CD4-positive, alpha-beta T cell treated with Interferon alpha-2 for 1 hour (primary cell): ENCODE results near the gene SLC13A5.
A peak's percentile ranks its signal among the peaks of the same experiment; 100 is the strongest.
"Not testable (repeated sequence)": the region's sequence is repeated elsewhere in the genome, so short reads cannot be mapped to it uniquely, and the experiment has no call there.

Experiments used
- DNase-seq, 2 donors: peaks; one replicate each; pipeline ENCODE4 v3.0.0-alpha.2; 2020 to 2022

The SLC13A5 gene

DNA sequence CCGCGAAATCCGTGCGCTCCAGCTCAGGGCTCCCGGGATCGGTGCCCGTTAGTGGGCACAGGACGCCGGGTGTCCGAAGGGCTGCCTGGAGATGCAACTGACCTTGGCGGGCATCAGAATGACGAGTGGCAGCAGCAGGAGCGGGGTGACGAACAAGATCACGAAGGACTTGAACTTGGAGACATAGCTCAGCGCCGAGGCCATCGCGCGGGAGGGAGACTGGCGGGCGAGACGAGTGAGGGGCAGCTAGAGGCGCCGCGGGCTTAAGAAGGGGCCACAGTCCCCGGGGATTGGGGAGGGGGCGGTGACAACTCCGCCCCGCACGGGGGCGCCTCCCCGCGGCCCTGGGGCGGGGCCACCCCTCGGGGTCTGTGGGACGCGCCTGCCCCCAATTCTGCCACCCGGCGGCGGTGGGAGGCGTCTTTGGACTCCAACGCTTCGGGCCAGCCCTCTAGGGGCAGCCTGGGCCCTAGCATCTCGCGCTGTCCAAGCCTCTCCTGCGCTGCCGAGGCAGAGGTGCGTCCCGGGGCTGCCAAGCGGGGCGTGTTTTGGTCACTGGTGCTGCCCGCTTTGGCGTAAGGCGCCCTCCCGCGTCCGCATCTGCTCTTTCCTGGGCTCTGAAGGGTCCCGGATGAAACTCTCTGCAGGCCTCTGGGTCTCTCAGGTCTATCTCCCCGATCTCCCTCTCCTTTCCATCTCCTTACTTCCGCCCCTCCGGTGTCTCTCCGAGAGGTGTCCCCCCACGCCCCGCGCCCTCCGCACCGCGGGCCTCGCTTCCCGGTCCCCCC is at the start of gene SLC13A5:
Gene SLC13A5, minus strand, starts transcription at position 240 of the 788 bp plus-strand sequence. Its CDS starts 36 bp downstream, at position 204.
- DNase-seq = peak in 1 of 2 donors; percentile 3

GRCh38 chr17:6761779-6762178 is 48.6 kb upstream of the SLC13A5 start:
- DNase-seq = no peak

- DNase-seq = no peak
Measured at GRCh38 chr17:6757747-6758146, 44.6 kb upstream of the SLC13A5 start.

GRCh38 chr17:6756425-6757031 is 43.4 kb upstream of the SLC13A5 start:
- peak; percentile 49 to 61 for DNase-seq

GRCh38 chr17:6755731-6756184 is 42.6 kb upstream of the SLC13A5 start, which contains the start of gene XAF1:
XAF1 (plus strand) TSS chr17:6756046; CDS start chr17:6756079, 33 bp downstream.
- DNase-seq = peak; percentile 89 to 93

DNA sequence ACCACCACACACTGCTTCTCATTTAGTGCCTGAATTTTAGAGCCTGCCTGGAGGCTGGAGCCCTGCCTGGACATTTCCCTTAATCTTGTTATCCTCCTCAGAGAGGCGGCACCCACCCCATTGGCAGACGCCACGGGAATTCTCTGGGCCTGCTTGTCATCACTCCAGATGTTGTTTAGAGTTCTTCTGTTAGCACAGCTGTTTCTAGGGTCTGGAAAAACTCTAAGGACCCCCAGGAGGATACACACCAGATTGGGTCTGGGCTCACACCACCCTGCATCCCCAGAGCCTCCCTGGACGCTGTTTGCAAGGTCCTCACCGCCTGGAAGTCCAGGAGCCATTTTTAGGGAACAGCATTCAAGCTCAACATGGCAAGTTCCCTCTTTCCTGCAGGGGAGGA is 42.1 kb upstream of the SLC13A5 start:
- no peak for DNase-seq

GRCh38 chr17:6753546-6753945 is 40.4 kb upstream of the SLC13A5 start:
- no peak for DNase-seq

GRCh38 chr17:6753006-6753445 is 39.9 kb upstream of the SLC13A5 start:
- peak; percentile 60 to 81 for DNase-seq

DNA sequence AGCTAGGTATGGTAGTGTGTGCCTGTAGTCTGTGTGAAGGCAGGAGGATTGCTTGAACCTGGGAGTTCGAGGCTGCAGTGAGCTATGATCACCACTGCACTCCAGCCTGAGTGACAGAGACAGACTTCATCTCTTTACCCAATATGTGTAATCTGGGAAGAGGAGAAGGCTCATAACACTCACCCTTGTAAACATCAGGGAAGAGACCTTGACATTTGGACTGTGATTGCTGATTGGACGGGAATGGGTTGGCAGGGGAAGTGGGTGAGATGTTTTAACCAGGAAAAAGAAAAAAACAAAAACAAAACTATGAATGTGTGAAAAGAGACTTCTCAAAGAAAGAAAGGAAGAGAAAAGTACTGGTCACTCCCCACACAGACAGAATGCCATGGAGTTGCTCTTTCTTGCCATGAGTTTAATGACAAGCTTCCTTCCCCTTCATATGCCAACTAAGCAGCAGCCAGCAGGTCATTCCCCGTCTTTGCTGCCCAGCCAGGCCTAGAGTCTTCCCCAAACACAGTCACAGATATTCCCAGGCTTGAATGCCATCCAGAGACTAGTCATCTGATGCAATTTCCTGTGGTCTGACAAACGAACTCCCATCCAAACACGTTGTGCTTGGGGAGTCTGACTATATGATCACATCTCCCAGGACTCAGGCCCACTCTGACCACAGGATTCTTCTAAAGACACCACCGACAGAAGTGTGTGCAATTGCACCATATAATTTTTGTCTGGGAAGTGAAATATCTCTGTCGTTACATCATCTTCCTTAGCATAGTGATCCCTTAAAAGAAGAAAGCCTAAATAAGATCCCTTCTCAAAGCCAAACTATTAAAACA is 39.1 kb upstream of the SLC13A5 start:
- peak; percentile 25 to 41 for DNase-seq

DNA sequence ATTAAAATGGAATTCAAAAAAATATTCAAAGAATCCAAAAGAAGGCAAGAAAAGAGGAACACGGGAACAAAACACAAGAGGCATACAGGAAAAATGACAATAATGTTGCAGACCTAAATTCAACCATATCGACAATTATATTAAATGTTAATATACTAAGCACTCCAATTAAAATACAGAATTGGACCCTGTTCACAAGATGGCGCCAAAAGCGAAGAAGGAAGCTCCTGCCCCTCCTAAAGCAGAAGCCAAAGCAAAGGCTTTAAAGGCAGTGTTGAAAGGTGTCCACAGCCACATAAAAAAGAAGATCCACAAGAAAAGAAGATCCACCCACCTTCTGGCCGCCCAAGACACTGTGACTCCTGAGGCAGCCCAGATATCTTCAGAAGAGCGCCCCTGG is 36.4 kb upstream of the SLC13A5 start:
- peak in 1 of 2 donors; percentile 41 for DNase-seq

DNA sequence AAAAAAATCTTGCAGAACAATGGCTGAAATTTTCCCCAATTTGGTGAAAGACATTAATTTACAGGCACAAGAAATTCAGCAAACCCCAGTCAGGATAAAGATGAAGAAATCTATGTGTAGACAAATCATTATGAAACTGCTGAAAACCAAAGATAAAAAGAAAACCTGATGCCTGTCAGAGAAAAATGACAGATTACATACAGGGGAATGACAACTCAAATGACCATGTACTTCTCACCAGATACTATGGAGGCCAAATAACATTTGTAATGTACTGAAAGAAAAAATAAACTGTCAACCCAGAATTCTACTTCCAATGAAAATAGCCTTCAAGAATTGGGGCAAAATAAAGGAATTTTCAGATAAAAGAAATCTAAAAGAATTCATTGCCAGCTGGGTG is 35.4 kb upstream of the SLC13A5 start:
- no peak for DNase-seq

GRCh38 chr17:6746665-6747064 is 33.5 kb upstream of the SLC13A5 start:
- not testable (repeated sequence) for DNase-seq

DNA sequence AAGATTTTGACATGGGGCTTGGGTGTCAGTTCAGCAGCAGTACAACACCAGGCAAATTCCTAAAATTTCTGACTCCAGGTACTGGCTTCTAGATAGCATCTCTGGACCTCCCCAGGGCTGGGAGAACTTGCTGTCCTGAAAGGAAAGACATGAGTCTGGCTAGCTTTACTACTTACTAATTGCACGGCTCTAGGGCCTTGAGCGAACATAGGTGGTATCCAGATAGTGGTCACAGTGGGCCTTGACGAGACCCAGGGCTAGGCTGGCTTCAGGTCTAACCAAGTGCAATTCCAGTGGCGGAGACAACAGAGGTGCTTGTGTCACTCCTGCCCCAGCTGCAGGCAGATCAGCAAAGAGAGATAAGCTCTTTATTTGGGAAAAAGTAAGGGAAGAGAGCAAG is 16.4 kb upstream of the SLC13A5 start:
- DNase-seq = no peak

DNA sequence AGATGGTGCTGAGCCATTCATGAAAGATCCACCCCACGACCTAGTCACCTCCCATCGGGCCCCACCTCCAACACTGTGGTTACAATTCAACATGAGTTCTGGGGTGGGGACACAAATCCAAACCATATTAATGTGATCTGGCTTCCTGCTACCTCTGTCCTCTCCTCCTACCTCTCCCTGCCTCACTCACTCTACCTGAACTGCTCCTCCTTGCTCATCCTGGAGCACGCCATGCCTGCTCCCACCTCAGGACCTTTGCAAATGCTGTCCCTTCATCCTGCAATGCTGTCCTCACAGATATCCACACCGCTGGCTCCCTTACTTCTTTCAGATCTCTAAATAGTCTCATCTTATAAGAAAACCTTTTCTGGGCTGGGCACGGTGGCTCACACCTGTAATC is 10.8 kb upstream of the SLC13A5 start:
- DNase-seq = no peak

DNA sequence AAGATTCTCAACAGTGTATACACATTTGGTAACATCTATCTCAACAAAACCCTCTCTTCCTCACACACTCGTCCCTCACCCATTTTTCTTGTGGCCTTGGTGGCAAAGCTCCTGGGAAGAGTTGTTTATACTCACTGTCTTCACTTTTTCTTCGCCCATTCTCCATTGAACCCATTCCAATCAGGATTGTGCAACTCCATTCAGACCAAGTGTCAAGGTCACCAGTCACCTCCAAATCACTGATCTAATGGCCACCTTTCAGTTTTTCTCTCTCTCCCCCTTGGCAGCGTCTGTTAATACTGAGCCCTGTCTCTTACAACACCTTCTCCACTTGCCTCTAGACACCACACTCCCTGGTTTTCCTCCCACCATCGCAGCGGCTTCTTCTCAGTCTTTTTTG is 8.6 kb upstream of the SLC13A5 start:
- no peak for DNase-seq

GRCh38 chr17:6716736-6717135 is 3.6 kb upstream of the SLC13A5 start:
- DNase-seq = no peak

DNA sequence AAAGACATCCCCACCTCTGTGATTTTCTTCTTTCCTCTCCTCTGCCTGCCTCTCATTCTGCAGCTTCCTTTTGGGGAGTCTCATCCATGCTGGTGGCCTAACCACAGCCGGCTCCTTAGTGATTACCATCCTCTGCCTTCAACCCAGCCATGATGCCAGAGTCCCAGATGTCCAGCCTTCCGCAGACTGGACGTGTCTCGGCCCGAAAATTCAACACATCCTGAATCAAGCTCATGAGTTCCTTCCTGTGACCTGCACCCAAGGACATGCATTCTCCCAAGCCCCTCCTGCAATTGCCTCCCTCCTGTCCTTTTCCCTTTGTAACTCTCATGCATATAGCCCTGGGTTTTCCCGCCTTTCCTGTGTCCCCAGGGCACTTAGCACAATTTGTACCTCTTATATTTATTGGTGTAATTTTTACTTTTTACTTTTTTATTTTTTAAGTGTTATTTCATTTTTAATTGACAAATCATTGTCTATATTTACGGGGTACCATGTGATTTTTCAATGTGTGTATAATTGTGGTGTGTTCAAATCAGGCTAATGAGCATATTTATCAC is 1.2 kb upstream of the SLC13A5 start:
- no peak for DNase-seq

GRCh38 chr17:6713918-6714271 is 726 bp upstream of the SLC13A5 start:
- no peak for DNase-seq

DNA sequence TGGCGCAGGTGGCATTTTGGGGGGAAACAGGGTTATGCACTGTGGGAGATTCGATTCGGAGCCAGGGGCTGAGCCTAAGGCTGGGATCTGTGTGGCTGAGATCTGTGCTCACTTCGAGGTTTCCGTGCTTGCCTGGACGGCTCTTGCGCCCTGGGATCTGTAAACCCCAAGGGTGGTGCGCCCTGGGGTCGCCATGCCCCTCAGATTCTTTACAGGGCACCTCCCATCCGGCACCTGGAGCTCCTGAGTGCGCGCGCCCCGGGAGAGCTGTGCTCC is 377 bp downstream of the SLC13A5 start:
- no peak for DNase-seq

GRCh38 chr17:6712058-6712853 is 913 bp downstream of the SLC13A5 start:
- DNase-seq = no peak

- DNase-seq = no peak
Measured at GRCh38 chr17:6711681-6712057, 1.5 kb downstream of the SLC13A5 start.

DNA sequence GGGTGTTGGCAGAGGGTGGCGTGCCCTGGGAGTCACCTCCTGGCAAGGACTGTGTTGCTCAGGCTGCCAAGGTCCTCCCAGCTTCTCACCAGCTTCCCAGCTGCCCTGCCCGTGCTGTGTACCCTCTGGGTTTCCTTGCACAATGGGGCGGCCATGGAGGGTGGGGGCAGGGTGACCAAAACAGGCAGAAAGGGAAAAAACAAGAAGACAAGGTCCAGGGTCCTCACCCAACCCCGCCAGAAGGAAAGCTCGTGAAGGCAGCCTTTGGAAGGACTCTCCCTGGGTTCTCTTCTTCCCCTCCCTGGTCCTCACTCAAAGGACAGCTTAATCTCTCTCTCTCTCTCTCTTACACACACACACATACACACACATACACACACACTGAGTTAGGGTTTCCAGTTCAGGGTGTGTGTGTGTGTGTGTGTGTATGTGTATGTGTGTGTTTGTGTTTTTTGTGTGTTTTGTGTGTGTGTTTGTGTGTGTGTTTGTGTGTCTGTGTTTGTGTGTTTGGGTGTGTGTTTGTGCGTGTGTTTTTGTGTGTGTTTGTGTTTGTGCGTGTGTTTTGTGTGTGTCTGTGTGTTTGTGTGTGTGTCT is 2.0 kb downstream of the SLC13A5 start:
- DNase-seq = no peak
